Measurements from ENCODE around the gene TGFBI.

DNA sequence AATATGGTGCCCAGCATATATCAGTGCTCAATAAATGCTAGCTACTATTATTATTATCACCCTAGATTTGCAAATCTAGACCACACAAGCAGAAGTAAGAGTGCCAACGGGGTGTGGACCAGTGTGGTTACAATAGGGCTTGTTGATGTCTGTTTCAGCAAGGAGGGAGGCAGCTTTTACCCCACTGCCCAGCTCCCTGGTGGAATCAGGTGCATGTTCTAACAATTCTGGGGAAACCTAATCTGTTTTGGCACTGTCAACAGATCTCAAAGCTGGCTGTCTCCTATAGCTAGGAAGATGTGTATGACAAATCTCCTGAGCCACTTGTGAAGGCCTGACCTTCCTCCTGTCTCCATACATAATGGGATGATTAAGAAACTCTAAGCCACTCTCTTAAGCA is 5.7 kb downstream of the TGFBI start:
- TF ChIP-seq POLR2A (IDR thresholded peaks at IDR 0.05; ENCODE audit: extremely low read depth, insufficient read length) (no peak), MAX (IDR thresholded peaks at IDR 0.05; ENCODE audit: low read depth, low read length) (no peak), MYC (IDR thresholded peaks at IDR 0.05; ENCODE audit: low read depth, low read length) (no peak)
- TF ChIP-seq, protein P1, sequence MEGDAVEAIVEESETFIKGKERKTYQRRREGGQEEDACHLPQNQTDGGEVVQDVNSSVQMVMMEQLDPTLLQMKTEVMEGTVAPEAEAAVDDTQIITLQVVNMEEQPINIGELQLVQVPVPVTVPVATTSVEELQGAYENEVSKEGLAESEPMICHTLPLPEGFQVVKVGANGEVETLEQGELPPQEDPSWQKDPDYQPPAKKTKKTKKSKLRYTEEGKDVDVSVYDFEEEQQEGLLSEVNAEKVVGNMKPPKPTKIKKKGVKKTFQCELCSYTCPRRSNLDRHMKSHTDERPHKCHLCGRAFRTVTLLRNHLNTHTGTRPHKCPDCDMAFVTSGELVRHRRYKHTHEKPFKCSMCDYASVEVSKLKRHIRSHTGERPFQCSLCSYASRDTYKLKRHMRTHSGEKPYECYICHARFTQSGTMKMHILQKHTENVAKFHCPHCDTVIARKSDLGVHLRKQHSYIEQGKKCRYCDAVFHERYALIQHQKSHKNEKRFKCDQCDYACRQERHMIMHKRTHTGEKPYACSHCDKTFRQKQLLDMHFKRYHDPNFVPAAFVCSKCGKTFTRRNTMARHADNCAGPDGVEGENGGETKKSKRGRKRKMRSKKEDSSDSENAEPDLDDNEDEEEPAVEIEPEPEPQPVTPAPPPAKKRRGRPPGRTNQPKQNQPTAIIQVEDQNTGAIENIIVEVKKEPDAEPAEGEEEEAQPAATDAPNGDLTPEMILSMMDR (IDR thresholded peaks at IDR 0.05; ENCODE audit: low read depth, low read length), result no peak

All from NB4 (cell line).